IMR-90 (cell line): ENCODE data around the gene OVOL3. TPM values are rescaled to one million over a fixed set of nuclear protein-coding genes. Genes with fewer than 3 reads are reported as not detected.

Experiments used
- ATAC-seq: fragments of 200-7000 bp; cut with Tn5 transposase; 2 replicates; pipeline ENCODE4 v1.9.1; 2020; ENCODE audit warnings: low read depth, mild to moderate bottlenecking, moderate library complexity
- BruUV-seq: library from RNA; stranded (reverse); fragments of 400-500 nt; replicated peaks from 2 replicates; lab custom pipeline; 2021; lab: Mats Ljungman, UMichigan
- CTCF ChIA-PET: fragments of 300-600 bp; formaldehyde crosslinking; extraction: SDS; loops from one replicate; lab custom pipeline; 2021; ENCODE audit warnings: antibody characterized with exemption; lab: Yijun Ruan, JAX
- POLR2A ChIA-PET: fragments of 300-600 bp; sonication (Branson Sonifier 250); formaldehyde crosslinking; loops from one replicate; lab custom pipeline; 2022; ENCODE audit warnings: antibody characterized with exemption; ENCODE audit not compliant: unreplicated experiment; lab: Charles Lee
- DNase-seq: peaks from one replicate; pipeline ENCODE4 v3.0.0; 2013
- H2AFZ ChIP-seq: replicated peaks from 2 replicates; pipeline ENCODE3; 2013; ENCODE audit warnings: low read length, mild to moderate bottlenecking; ENCODE audit not compliant: poor library complexity
- H2AK5ac ChIP-seq: 2 replicates; pipeline ENCODE4 v1.6.1; 2013; ENCODE audit warnings: low read depth, low read length, inconsistent platforms
- H2AK9ac ChIP-seq: replicated peaks from 2 replicates; pipeline ENCODE3; 2013; ENCODE audit warnings: mild to moderate bottlenecking, low read depth, low read length, moderate library complexity; ENCODE audit not compliant: poor library complexity
- H2BK120ac ChIP-seq: 2 replicates; pipeline ENCODE4 v1.6.1; 2013; ENCODE audit warnings: low read depth, low read length, inconsistent platforms
- H2BK15ac ChIP-seq: 3 replicates; pipeline ENCODE4 v1.6.1; 2013; ENCODE audit warnings: low read depth, low read length, inconsistent platforms
- H2BK20ac ChIP-seq: 2 replicates; pipeline ENCODE4 v1.6.1; 2013; ENCODE audit warnings: low read depth, mild to moderate bottlenecking, inconsistent platforms, low read length, moderate library complexity
- H2BK5ac ChIP-seq: 2 replicates; pipeline ENCODE4 v1.6.1; 2013; ENCODE audit warnings: mild to moderate bottlenecking, low read depth, low read length, inconsistent platforms; ENCODE audit not compliant: poor library complexity, severe bottlenecking
- H3K14ac ChIP-seq: replicated peaks from 2 replicates; pipeline ENCODE4 v1.6.1; 2013; ENCODE audit warnings: low read depth, low read length, inconsistent platforms
- H3K18ac ChIP-seq: 2 replicates; pipeline ENCODE4 v1.6.1; 2013; ENCODE audit warnings: low read depth, low read length, control low read depth
- H3K23ac ChIP-seq: 2 replicates; pipeline ENCODE4 v1.6.1; 2013; ENCODE audit warnings: low read depth, low read length, inconsistent platforms
- H3K27ac ChIP-seq: 2 replicates; pipeline ENCODE4 v1.5.1; 2013; ENCODE audit warnings: mild to moderate bottlenecking, control low read depth, low read length; ENCODE audit not compliant: insufficient read depth
- H3K27me3 ChIP-seq: 2 replicates; pipeline ENCODE4 v1.6.1; 2013; ENCODE audit warnings: low read length; ENCODE audit not compliant: control insufficient read depth, insufficient read depth
- H3K36me3 ChIP-seq: 2 replicates; pipeline ENCODE4 v1.6.1; 2013; ENCODE audit warnings: low read length, mixed read lengths; ENCODE audit not compliant: control insufficient read depth, insufficient read depth
- H3K4ac ChIP-seq: 2 replicates; pipeline ENCODE4 v1.6.1; 2013; ENCODE audit warnings: low read depth, low read length, inconsistent platforms
- H3K4me1 ChIP-seq: 2 replicates; pipeline ENCODE4 v1.6.1; 2013; ENCODE audit warnings: low read length, mixed read lengths; ENCODE audit not compliant: control insufficient read depth, insufficient read depth
- H3K4me2 ChIP-seq: 2 replicates; pipeline ENCODE4 v1.6.1; 2013; ENCODE audit warnings: low read depth, mild to moderate bottlenecking, control low read depth, low read length, moderate library complexity
- H3K4me3 ChIP-seq: 2 replicates; pipeline ENCODE4 v1.5.1; 2013; ENCODE audit warnings: low read depth, mild to moderate bottlenecking, control low read depth, low read length, moderate library complexity; ENCODE audit not compliant: insufficient read depth
- H3K56ac ChIP-seq: 2 replicates; pipeline ENCODE4 v1.6.1; 2013; ENCODE audit warnings: low read length, inconsistent platforms; ENCODE audit not compliant: insufficient read depth; ENCODE audit errors: extremely low read depth
- H3K79me1 ChIP-seq, 2 experiments: 2 replicates each; pipeline ENCODE4 v1.6.1; 2013; ENCODE audit warnings: low read length in 2 of 2, inconsistent platforms in 1 of 2, low read depth in 1 of 2
- H3K9ac ChIP-seq: 2 replicates; pipeline ENCODE4 v1.6.1; 2013; ENCODE audit warnings: low read depth, low read length, control low read depth
- H3K9me1 ChIP-seq: 2 replicates; pipeline ENCODE4 v1.6.1; 2013; ENCODE audit warnings: low read length, inconsistent platforms; ENCODE audit not compliant: insufficient read depth
- H3K9me3 ChIP-seq: 2 replicates; pipeline ENCODE4 v1.6.1; 2013; ENCODE audit warnings: low read length; ENCODE audit not compliant: control insufficient read depth, insufficient read depth
- H4K20me1 ChIP-seq: 2 replicates; pipeline ENCODE4 v1.6.1; 2013; ENCODE audit warnings: low read length, inconsistent platforms; ENCODE audit not compliant: insufficient read depth
- H4K5ac ChIP-seq: 2 replicates; pipeline ENCODE4 v1.6.1; 2013; ENCODE audit warnings: mild to moderate bottlenecking, low read depth, low read length, control low read depth
- H4K8ac ChIP-seq, 2 experiments: 2 replicates each; pipeline ENCODE4 v1.6.1; 2013; ENCODE audit warnings: low read depth in 2 of 2, low read length in 2 of 2, control low read depth in 1 of 2, inconsistent platforms in 1 of 2
- H4K91ac ChIP-seq: 2 replicates; pipeline ENCODE4 v1.6.1; 2013; ENCODE audit warnings: low read depth, low read length, inconsistent platforms; ENCODE audit not compliant: insufficient read depth
- BHLHE40 ChIP-seq: fragments of 150-350 bp; IDR thresholded peaks from 2 replicates; pipeline ENCODE4 v1.6.1; 2016; ENCODE audit warnings: mild to moderate bottlenecking, low read depth, low read length
- CEBPB ChIP-seq: IDR thresholded peaks from 2 replicates; pipeline ENCODE4 v1.6.1; 2012; ENCODE audit warnings: low read depth, low read length, improper control_type of control experiment
- CHD1 ChIP-seq: IDR thresholded peaks from 2 replicates; pipeline ENCODE4 v1.6.1; 2012; ENCODE audit warnings: low read depth, low read length, improper control_type of control experiment
- CTCF ChIP-seq: conservative IDR thresholded peaks from 2 replicates; pipeline ENCODE4 v1.5.1; 2012; ENCODE audit warnings: mild to moderate bottlenecking, low read depth, low read length, improper control_type of control experiment
- ELK1 ChIP-seq: fragments of 150-350 bp; IDR thresholded peaks from 2 replicates; pipeline ENCODE4 v1.6.1; 2016; ENCODE audit warnings: low read depth, mild to moderate bottlenecking, low read length, moderate library complexity, borderline replicate concordance
- FOS ChIP-seq: fragments of 150-350 bp; IDR thresholded peaks from 2 replicates; pipeline ENCODE4 v1.6.1; 2016; ENCODE audit warnings: low read depth, low read length
- MAFK ChIP-seq: IDR thresholded peaks from 2 replicates; pipeline ENCODE4 v1.6.1; 2012; ENCODE audit warnings: low read depth, low read length, improper control_type of control experiment
- MAZ ChIP-seq: IDR thresholded peaks from 2 replicates; pipeline ENCODE4 v1.6.1; 2012; ENCODE audit warnings: low read depth, mild to moderate bottlenecking, low read length, improper control_type of control experiment, moderate library complexity, borderline replicate concordance
- MXI1 ChIP-seq: IDR thresholded peaks from 2 replicates; pipeline ENCODE4 v1.6.1; 2012; ENCODE audit warnings: low read depth, mild to moderate bottlenecking, low read length, moderate library complexity, borderline replicate concordance
- NFE2L2 ChIP-seq: fragments of 150-350 bp; IDR thresholded peaks from 2 replicates; pipeline ENCODE4 v1.6.1; 2016; ENCODE audit warnings: low read depth, mild to moderate bottlenecking, low read length
- POLR2A ChIP-seq: IDR thresholded peaks from 2 replicates; pipeline ENCODE4 v1.6.1; 2012; ENCODE audit warnings: mild to moderate bottlenecking, low read depth, low read length
- RAD21 ChIP-seq: IDR thresholded peaks from 2 replicates; pipeline ENCODE4 v1.6.1; 2012; ENCODE audit warnings: low read length, improper control_type of control experiment
- RCOR1 ChIP-seq: IDR thresholded peaks from 2 replicates; pipeline ENCODE4 v1.6.1; 2012; ENCODE audit warnings: mild to moderate bottlenecking, low read length, improper control_type of control experiment; ENCODE audit not compliant: insufficient replicate concordance
- RFX5 ChIP-seq: IDR thresholded peaks from 2 replicates; pipeline ENCODE4 v1.8.0; 2012; ENCODE audit warnings: low read depth, mild to moderate bottlenecking, low read length, moderate library complexity
- SMC3 ChIP-seq: fragments of 150-350 bp; IDR thresholded peaks from 2 replicates; pipeline ENCODE4 v1.6.1; 2016; ENCODE audit warnings: low read depth, mild to moderate bottlenecking, antibody characterized with exemption, low read length, moderate library complexity
- USF2 ChIP-seq: fragments of 150-350 bp; IDR thresholded peaks from 2 replicates; pipeline ENCODE4 v1.6.1; 2017; ENCODE audit warnings: mild to moderate bottlenecking, antibody characterized with exemption, low read length, low read depth
- WGBS, 2 experiments: methylation state at CpG; one replicate each; pipeline versions ENCODE4 v1.1.5 to v1.1.7; 2013; ENCODE audit warnings: missing lambda C conversion rate in 2 of 2; ENCODE audit not compliant: insufficient read length in 1 of 2; ENCODE audit errors: extremely low coverage in 2 of 2; 5-methylcytosine and 5-hydroxymethylcytosine counted together
- dilution Hi-C: fragments of 300-500 bp; cut with HindIII; formaldehyde crosslinking; loops from one replicate; pipeline ENCODE4 v1.14.3; 2018; ENCODE audit warnings: low sequenced_read_pairs; ENCODE audit not compliant: unreplicated experiment
- in situ Hi-C: fragments of 300-500 bp; cut with MboI; formaldehyde crosslinking; loops from 3 replicates; pipeline ENCODE4 v1.14.3; 2019; ENCODE audit warnings: low sequenced_read_pairs, inconsistent platforms, mixed read lengths
- intact Hi-C: fragments of 100-400 bp; cut with micrococcal nuclease; formaldehyde crosslinking; loops from 2 replicates; pipeline ENCODE4 v1.10.0; 2022
- polyA plus RNA-seq, 3 experiments: library from polyadenylated mRNA; depleted of rRNA; stranded (reverse); fragments of >200 nt; gene quantifications; 2 replicates each; pipeline ENCODE4 v1.2.3, GENCODE V29; 2012; ENCODE audit warnings: low replicate concordance in 1 of 3
- total RNA-seq: library from RNA; depleted of rRNA; stranded (reverse); fragments of >200 nt; gene quantifications from 2 replicates; pipeline ENCODE4 v1.2.3, GENCODE V29; 2012

Gene OVOL3
- total and polyA plus RNA-seq, 2 of the 4 experiments (the other 2 are of a cell fraction) = not detected

- no peak overlapping the region; the same call in 1 of the 2 replicates for H4K5ac ChIP-seq
- no peaks in the 10 kb centered on the region for H3K9me3 ChIP-seq
- peaks cover 6% of the 10 kb centered on the region; the same call in 1 of the 2 replicates for H3K4me1 ChIP-seq
- no peak overlapping the region for H2BK5ac ChIP-seq
- peak overlapping the region in 1 of 2 experiments; percentile 13; a peak in 1 of 4 replicates for H4K8ac ChIP-seq
- no peak overlapping the region for H2BK15ac ChIP-seq
- H3K4me2 ChIP-seq = no peak overlapping the region; the same call in 1 of the 2 replicates
- H2AK9ac ChIP-seq = no peak overlapping the region
- in situ Hi-C loops (no loop called here), dilution Hi-C loops (no loop called here), intact Hi-C loops (no loop called here)
- no peaks in the 10 kb centered on the region for H3K27me3 ChIP-seq
- H4K91ac ChIP-seq = no peak overlapping the region
- WGBS, 2 experiments = 26% methylated on average over 6 of the region's 16 CpGs; no CpG with 5 or more reads in 1 of the 2 experiments
- TF ChIP-seq POLR2A (no peak), MAFK (no peak), CTCF (no peak), BHLHE40 (no peak), CHD1 (no peak), ELK1 (no peak), MXI1 (no peak), CEBPB (no peak), RCOR1 (no peak), MAZ (no peak), FOS (no peak), SMC3 (no peak), RFX5 (no peak), NFE2L2 (no peak), USF2 (no peak), RAD21 (no peak)
- 0 out of 2 replicates have a peak overlapping the region, but pooled peaks have one; percentile 1 for H3K4me3 ChIP-seq
- no peak overlapping the region for H3K27ac ChIP-seq
- ChIA-PET POLR2A (interaction anchor here (0.6 kb wide), 2 partner anchors 257 to 1149 kb away, joined by 3 to 5 read pairs; no protein-coding TSS in a partner anchor), CTCF (no interaction called here)
- no TSS peak for BruUV-seq
- no peak overlapping the region for H3K56ac ChIP-seq
- peaks cover 10% of the 10 kb centered on the region for H4K20me1 ChIP-seq
- peak overlapping the region; percentile 51 for H2AFZ ChIP-seq
- DNase-seq (no peak), ATAC-seq (no peak)
- no peak overlapping the region for H3K9ac ChIP-seq
- H2BK20ac ChIP-seq = no peak overlapping the region
- no peak overlapping the region for H3K14ac ChIP-seq
- no peak overlapping the region for H2AK5ac ChIP-seq
- no peak overlapping the region for H3K18ac ChIP-seq
- H3K36me3 ChIP-seq = peaks cover 33% of the 10 kb centered on the region
- H3K79me1 ChIP-seq = peaks cover 4 to 32% of the 10 kb centered on the region in 2 experiments; a peak in 2 of 4 replicates
- no peaks in the 10 kb centered on the region; the same call in 1 of the 2 replicates for H3K9me1 ChIP-seq
- no peak overlapping the region for H3K23ac ChIP-seq
- H3K4ac ChIP-seq = no peak overlapping the region
- no peak overlapping the region for H2BK120ac ChIP-seq
Measured at GRCh38 chr19:36152019-36152351, 41.0 kb downstream of the OVOL3 start.
